CD4-positive, alpha-beta T cell treated with Interferon gamma for 1 hour (primary cell): ENCODE data around the gene MAML3.
A peak's percentile ranks its signal among the peaks of the same experiment; 100 is the strongest.

Experiments
- DNase-seq: peaks from one replicate; pipeline ENCODE4 v3.0.0-alpha.2; 2020

The MAML3 gene

DNA sequence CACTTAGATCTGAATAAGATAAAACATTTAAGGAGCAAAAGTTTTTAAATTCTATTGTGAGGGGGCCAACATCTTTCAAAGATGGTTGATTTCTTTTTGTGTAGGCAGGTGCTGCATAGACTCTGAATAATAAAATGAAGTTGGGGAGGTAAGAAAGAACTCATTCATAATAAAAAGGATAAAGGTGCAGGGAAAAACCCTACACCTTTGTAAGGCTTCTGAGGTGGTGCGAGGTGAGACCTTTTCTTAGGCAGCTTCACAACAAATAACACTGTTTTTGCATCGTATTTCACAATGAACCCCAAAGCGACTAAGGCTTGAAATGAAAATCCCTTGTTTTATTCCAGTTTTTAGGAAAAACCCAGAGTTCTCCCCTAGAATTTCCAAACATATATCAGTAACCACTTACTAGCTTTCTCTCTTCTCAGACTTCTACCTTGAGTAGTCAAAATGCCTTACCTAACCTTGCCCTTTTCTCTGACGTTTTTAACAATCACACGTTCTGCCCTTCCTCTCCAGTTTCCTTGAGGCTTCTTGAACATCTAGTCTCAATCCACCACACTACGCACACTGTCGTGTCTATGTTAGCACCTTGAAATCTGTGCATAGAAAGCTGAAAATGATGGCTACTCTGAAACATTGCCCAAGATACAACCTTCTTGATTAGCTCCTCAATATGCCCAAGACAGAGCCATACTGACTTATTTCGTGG, 30.2 kb downstream of the MAML3 start:
- no peak for DNase-seq

DNA sequence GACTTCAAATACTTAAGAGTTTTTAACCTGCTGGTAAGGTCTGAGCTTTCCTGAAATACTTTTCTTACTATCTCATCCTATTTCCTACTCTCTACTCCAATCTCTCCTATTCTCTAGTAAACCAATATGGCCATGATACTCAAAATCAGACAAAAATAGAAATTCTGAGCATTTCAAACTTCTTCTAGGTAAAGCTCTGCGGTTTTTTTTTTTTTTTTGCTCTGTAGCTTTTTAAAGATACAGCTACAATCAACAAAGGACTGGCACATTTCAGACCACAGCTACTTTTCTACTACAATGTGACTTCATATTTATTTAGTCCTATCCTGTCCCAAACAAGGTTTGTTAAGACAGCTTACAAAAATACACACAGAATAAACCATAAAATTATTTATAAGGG, 31.1 kb downstream of the MAML3 start:
- DNase-seq, result no peak

GRCh38 chr4:140121646-140122045, 32.3 kb downstream of the MAML3 start:
- DNase-seq, result no peak

GRCh38 chr4:140118931-140119640, 34.9 kb downstream of the MAML3 start:
- DNase-seq, result no peak

DNA sequence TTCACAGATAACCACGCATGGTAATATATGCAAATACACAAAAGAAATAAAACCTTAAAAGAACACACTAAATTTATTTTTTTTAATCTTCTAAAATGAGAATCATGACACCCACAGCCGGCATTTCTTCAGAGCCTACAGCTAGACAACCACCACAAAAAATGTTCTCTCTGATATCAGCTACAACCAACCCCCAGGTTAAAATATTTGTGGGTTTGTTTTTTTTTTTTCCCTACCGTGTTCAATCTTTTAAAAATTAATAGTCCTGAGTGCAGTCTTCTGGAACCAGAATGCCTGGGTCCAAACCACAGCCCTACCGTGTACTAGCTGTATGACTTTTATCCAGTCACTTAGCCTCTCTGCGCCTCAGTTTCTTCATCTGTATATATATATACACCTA, 36.0 kb downstream of the MAML3 start:
- DNase-seq, result no peak

DNA sequence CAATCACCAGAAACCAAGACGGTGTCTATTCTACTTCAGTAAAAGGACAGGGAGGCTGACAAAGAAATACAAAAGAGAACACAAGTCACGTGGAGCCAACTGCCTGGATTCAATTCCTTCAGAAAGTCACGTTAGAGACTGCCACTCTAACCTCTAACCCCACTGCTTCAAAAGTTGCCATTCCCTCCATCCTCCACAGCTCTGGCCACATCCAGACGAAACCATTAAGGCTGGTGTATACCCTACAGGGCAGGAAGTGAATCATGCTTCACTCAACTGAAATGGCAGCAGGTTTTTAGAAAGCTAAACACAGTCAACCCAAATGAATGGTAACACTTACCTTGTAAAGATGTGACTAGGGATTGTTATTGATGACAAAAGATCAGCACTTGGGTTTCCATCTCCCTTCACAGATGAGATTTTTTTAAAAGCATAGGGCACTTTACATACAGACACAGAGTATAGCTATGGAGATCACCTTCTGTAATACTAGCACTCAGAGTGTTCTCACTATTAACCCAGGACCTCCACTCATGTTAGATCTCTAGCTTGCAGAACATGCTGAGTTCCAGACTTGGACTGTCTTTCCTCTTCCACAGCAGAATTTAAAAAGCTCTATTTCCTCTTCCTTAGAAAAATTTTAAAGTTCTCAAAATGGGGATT, 37.4 kb downstream of the MAML3 start:
- no peak for DNase-seq

DNA sequence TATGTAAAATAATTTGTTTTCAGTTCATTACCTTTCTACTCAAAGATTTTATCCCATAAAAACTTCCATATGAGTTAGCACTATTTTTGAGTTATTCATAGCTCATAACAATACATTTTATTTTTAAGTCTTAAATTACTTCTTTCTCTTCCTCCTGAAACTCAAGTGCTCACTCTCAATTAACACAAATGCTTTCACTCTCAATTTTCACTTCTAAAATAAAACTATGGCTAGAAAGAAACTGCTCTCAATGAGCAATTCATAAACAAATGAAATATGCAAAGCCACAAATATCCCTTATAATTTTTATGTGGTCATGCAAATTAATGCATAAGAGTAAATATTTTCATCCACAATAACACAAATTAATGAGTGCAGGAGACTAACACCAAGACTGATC, 38.8 kb downstream of the MAML3 start:
- DNase-seq, result no peak

GRCh38 chr4:140113653-140114052, 40.3 kb downstream of the MAML3 start:
- no peak for DNase-seq

DNA sequence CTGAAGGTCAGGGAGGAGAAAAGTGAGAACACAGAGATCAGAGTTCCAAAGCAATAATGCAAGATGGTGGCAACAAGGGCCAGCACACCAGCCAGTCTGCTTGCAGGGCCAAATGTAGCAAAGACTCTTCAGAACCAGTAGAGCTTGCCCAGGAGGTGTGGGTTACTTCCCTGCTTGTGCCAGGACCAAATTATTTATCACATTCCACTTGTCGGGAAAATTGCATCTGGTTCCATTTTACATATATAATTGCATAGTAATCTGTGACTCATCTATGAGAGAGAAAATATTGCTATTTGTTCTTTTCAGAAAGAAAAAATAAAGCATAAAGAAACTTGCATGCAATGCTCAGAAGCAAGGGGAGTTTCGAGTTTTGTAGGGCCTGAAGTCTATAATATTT, 41.4 kb downstream of the MAML3 start:
- no peak for DNase-seq

GRCh38 chr4:140111256-140111655, 42.7 kb downstream of the MAML3 start:
- no peak for DNase-seq

GRCh38 chr4:140110542-140111215, 43.3 kb downstream of the MAML3 start:
- DNase-seq, result no peak

GRCh38 chr4:140109737-140110136, 44.2 kb downstream of the MAML3 start:
- no peak for DNase-seq

DNA sequence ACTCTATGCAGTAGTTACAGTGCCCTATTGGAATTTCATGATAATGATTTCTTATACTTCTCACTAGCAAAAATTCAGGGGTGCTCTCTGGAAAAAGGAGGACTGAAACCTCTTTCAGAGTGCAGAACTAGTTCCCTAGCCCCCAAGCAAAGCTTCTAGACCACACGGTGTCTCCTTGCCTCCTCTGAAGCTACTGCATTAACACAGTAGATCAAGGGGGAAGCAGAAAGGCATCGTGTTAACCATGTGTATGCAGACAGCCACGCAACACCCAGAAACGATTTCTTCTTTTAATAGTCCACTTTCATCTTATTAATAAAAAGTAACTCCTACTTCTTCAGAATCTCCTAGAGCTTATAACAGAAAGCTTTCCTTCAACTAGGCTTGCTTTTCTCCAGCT, 44.7 kb downstream of the MAML3 start:
- no peak for DNase-seq

DNA sequence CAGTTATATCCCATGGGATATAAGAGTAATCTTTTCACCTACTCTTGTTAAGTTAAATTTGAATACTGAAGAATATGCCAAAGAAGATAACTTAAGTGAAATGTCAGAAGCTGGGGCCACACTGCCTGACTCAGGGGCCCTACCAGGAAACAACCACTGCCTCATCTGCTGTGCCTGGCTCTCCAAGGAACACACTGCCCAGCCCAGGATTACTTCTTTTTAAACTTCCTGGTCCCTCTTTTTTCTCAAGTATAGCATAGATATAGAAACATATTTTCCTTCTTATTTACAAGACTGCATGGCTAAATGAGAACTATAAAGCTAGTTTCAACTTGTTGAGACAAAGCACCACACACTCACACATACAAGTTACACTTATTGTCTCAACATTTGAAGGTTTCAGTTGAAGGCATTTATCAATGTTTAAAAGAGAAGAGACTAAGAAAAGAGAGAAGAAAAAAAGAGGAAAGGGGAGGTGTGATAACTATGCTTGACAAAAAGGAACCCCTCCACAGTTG, 45.2 kb downstream of the MAML3 start:
- DNase-seq, result no peak

DNA sequence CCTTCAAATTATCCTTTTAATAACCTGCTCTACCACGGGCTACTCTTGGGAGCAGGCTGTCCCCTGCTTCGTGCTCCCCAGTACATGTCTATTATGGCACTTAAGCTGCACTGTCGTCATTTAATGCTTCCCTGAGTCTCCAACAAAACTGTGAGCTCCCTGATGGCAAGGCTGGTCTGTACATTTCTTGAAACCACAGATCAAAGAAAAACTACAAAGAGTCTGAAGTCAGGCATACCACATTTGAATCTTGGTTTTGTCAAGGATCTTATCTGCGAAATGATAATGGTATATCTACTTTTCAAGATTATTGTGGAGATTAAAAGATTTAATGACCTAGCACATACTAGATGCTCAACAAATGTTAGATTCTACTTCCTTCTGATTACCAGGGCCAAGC, 45.7 kb downstream of the MAML3 start:
- DNase-seq, result no peak

- no peak for DNase-seq
Measured at GRCh38 chr4:140106289-140106844, 47.6 kb downstream of the MAML3 start.

- no peak for DNase-seq
Measured at GRCh38 chr4:140105436-140105835, 48.5 kb downstream of the MAML3 start.

- DNase-seq, result peak; percentile 45
Measured at GRCh38 chr4:140103676-140104075, 50.3 kb downstream of the MAML3 start.

- no peak for DNase-seq
Measured at GRCh38 chr4:140102421-140102820, 51.6 kb downstream of the MAML3 start.

- DNase-seq, result no peak
Measured at GRCh38 chr4:140100771-140101170, 53.2 kb downstream of the MAML3 start.

DNA sequence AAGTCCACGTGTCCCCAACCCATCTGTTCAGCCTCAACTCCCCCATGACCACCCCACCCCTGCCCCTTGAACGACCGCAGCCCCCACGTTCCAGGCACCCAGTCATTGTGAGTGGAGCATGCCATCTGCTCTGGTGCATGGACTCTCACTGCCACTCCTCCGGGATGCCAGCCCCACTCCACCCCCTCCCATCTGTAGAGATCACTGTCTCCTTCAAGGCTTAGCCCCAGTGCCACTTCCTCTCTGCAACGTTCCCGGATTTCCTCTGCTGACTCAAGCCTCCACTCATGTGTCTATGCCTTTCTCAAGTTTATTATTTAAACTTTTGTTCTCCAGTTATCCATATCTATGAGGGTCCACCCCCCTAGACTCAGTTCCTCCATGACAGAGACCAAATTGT, 54.0 kb downstream of the MAML3 start:
- peak; percentile 36 for DNase-seq

- DNase-seq, result no peak
Measured at GRCh38 chr4:140098455-140099160, 55.4 kb downstream of the MAML3 start.
